Vagina (tissue), 2 donors: ENCODE results near the gene SAE1.

ENCODE experiments used
- POLR2AphosphoS5 ChIP-seq, 2 donors: sonication (generic); formaldehyde crosslinking; IDR thresholded peaks; one replicate each; pipeline ENCODE4 v1.9.0; 2017; ENCODE audit warnings: antibody characterized with exemption in 2 of 2, mild to moderate bottlenecking in 2 of 2, low read depth in 1 of 2; ENCODE audit not compliant: insufficient read depth in 1 of 2
- TF ChIP-seq, protein P1 (sequence below), 3 experiments: fragments of 450-650 bp in 2 of 3; fragments of 200-600 bp in 1 of 3; sonication (generic) in 1 of 3; IDR thresholded peaks; one replicate each; pipeline ENCODE4 v1.5.1; 2017 to 2019; ENCODE audit warnings: antibody characterized with exemption in 3 of 3, mild to moderate bottlenecking in 2 of 3, moderate library complexity in 2 of 3

DNA sequence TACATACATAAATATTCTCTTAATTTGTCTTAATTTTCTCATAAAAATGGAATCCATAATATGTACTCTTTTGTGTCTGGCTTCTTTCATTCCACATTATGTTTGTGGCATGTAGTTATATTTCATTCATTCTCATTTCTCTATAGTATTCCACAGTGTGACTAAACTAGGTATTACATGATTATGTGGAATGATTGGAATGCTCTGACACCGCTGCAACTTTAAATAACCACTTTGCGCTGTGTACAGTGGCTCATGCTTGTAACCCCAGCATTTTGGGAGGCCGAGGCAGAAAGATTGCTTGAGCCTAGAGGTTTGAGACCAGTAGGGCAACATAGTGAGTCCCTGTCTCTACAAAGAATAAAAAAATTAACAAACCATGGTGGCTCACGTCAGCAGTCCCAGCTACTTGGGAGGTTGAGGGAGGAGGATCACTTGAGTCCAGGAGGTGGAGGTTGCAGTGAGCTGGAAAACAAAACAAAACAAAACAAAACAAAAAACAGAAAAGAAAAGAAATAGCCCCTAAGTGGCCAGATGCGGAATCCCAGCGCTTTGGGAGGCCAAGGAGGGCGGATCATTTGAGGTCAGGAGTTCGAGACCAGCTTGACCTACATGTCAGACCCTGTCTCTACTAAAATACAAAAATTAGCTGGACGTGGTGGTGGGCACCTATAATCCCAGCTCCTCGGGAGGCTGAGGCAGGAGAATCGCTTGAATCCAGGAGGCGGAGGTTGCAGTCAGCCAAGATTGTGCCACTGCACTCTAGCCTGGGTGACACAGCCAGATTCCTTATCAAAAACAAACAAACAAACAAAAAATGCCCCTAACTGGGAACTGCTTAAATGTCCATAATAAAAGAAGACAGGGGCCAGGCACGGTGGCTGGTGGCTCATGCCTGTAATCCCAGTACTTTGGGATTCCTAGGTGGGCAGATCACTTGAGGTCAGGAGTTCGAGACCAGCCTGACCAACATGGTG is 8.0 kb upstream of the SAE1 start:
- TF ChIP-seq, protein P1, sequence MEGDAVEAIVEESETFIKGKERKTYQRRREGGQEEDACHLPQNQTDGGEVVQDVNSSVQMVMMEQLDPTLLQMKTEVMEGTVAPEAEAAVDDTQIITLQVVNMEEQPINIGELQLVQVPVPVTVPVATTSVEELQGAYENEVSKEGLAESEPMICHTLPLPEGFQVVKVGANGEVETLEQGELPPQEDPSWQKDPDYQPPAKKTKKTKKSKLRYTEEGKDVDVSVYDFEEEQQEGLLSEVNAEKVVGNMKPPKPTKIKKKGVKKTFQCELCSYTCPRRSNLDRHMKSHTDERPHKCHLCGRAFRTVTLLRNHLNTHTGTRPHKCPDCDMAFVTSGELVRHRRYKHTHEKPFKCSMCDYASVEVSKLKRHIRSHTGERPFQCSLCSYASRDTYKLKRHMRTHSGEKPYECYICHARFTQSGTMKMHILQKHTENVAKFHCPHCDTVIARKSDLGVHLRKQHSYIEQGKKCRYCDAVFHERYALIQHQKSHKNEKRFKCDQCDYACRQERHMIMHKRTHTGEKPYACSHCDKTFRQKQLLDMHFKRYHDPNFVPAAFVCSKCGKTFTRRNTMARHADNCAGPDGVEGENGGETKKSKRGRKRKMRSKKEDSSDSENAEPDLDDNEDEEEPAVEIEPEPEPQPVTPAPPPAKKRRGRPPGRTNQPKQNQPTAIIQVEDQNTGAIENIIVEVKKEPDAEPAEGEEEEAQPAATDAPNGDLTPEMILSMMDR (IDR thresholded peaks at IDR 0.05), result no peak
- TF ChIP-seq POLR2AphosphoS5 (IDR thresholded peaks at IDR 0.05; ENCODE audit: insufficient read depth in 1 of 2, low read depth in 1 of 2), result no peak
